ENCODE data around the gene IL17RD. TPM values are rescaled to one million over a fixed set of nuclear protein-coding genes. Genes with fewer than 3 reads are reported as not detected.

The IL17RD gene
- total RNA-seq, 1 donor from 2014 or later, result 3.4 TPM

DNA sequence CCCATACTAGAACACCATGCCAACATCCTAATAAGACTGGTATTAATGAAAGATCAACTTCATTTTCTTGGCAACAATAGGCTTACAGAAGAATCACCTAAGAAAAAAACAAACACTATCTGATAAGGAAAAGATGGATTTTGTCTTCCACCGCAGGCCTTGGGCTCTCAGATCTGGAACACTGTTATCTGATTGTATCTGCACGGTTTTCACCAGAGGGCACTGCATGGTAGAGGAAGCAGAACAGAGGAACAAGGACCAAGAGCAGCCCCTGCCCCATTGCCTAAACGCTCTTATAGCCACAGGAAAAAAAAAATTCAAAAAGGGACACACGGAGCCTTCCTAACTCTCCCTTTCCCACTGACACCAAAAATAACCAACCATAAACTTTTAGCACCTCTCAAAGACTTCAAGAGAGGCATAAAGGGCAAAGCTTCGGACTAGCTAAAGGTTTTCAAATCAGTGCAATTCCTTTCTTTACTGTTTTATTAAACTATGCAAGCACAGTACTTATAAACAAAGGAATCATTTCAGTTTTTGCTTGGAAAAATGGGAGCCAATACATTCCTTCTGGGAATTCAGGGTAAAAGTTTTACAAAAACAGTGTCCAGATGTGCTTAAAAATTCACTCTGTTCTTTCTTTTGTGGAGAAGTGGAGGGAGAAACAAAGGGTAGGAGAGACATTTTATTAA is 23.3 kb downstream of the IL17RD start:
- no peak overlapping the region for H3K4me3 ChIP-seq
- no peaks in the 10 kb centered on the region for H3K9me3 ChIP-seq
- intact Hi-C loops (cut with DNase I), result no loop called here
- no peaks in the 10 kb centered on the region for H3K36me3 ChIP-seq
- H3K4me1 ChIP-seq, result no peaks in the 10 kb centered on the region
- TF ChIP-seq, protein P1, sequence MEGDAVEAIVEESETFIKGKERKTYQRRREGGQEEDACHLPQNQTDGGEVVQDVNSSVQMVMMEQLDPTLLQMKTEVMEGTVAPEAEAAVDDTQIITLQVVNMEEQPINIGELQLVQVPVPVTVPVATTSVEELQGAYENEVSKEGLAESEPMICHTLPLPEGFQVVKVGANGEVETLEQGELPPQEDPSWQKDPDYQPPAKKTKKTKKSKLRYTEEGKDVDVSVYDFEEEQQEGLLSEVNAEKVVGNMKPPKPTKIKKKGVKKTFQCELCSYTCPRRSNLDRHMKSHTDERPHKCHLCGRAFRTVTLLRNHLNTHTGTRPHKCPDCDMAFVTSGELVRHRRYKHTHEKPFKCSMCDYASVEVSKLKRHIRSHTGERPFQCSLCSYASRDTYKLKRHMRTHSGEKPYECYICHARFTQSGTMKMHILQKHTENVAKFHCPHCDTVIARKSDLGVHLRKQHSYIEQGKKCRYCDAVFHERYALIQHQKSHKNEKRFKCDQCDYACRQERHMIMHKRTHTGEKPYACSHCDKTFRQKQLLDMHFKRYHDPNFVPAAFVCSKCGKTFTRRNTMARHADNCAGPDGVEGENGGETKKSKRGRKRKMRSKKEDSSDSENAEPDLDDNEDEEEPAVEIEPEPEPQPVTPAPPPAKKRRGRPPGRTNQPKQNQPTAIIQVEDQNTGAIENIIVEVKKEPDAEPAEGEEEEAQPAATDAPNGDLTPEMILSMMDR (IDR thresholded peaks at IDR 0.05), result no peak
- no peaks in the 10 kb centered on the region for H3K27me3 ChIP-seq
- H3K27ac ChIP-seq, result no peak overlapping the region
- DNase-seq (ENCODE audit: low spot score in 2 of 2), result no peak

- no peak overlapping the region for H3K27ac ChIP-seq
- TF ChIP-seq, protein P1 (IDR thresholded peaks at IDR 0.05), result no peak
- intact Hi-C loops (cut with DNase I), result no loop called here
- no peak for DNase-seq (ENCODE audit: low spot score in 2 of 2)
- H3K9me3 ChIP-seq, result no peaks in the 10 kb centered on the region
- no peaks in the 10 kb centered on the region for H3K4me1 ChIP-seq
- no peaks in the 10 kb centered on the region for H3K36me3 ChIP-seq
- no peak overlapping the region for H3K4me3 ChIP-seq
- no peaks in the 10 kb centered on the region for H3K27me3 ChIP-seq
These were observed 24.3 kb downstream of the IL17RD start for GRCh38 chr3:57140894-57141293.

GRCh38 chr3:57135964-57136719 is 29.0 kb downstream of the IL17RD start:
- DNase-seq (ENCODE audit: low spot score in 2 of 2), result no peak
- Histone ChIP-seq H3K4me3 (no peak overlapping the region), H3K27ac (no peak overlapping the region), H3K4me1 (no peaks in the 10 kb centered on the region), H3K27me3 (no peaks in the 10 kb centered on the region), H3K36me3 (no peaks in the 10 kb centered on the region), H3K9me3 (no peaks in the 10 kb centered on the region)
- TF ChIP-seq, protein P1 (IDR thresholded peaks at IDR 0.05), result no peak
- intact Hi-C loops (cut with DNase I), result no loop called here

- Histone ChIP-seq H3K9me3 (no peaks in the 10 kb centered on the region), H3K4me3 (no peak overlapping the region), H3K4me1 (no peaks in the 10 kb centered on the region), H3K27me3 (no peaks in the 10 kb centered on the region), H3K27ac (no peak overlapping the region), H3K36me3 (no peaks in the 10 kb centered on the region)
- TF ChIP-seq, protein P1 (IDR thresholded peaks at IDR 0.05), result no peak
- intact Hi-C loops (cut with DNase I), result no loop called here
- DNase-seq (ENCODE audit: low spot score in 2 of 2), result no peak
These were observed 32.0 kb downstream of the IL17RD start for GRCh38 chr3:57133157-57133556.

DNA sequence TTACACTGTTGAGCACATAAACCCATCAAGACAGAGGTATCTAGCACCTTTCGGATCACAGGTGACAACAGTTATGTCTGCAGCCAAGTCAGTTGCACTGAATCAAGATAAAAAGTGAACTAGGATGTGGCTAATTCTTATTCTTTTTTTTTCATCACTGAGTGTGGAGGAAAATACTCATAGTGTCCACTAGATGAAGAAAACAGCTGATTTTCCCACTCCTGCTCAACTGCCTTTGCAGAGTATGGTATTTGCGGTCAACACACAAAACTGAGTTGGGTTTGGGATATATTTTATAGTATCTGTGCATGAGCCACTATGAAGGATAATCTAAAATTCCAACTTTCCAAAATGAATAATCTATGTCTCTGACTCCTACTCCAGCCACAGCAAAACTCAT is 32.5 kb downstream of the IL17RD start:
- DNase-seq (ENCODE audit: low spot score in 2 of 2), result no peak
- Histone ChIP-seq H3K9me3 (no peaks in the 10 kb centered on the region), H3K27me3 (no peaks in the 10 kb centered on the region), H3K36me3 (no peaks in the 10 kb centered on the region), H3K4me3 (no peak overlapping the region), H3K4me1 (no peaks in the 10 kb centered on the region), H3K27ac (no peak overlapping the region)
- intact Hi-C loops (cut with DNase I), result no loop called here
- TF ChIP-seq, protein P1 (IDR thresholded peaks at IDR 0.05), result no peak

Data from ascending aorta (tissue), 2 donors.